KMS-11 (cell line): ENCODE results near the gene FHIT.

Experiments
- H2AFZ ChIP-seq: fragments of 200-600 bp; sonication (generic); 2 replicates; pipeline ENCODE4 v1.6.1; 2016; ENCODE audit warnings: antibody characterized with exemption, mixed run types, low read depth
- H3K27ac ChIP-seq: fragments of 200-600 bp; sonication (generic); 2 replicates; pipeline ENCODE4 v1.6.1; 2016; ENCODE audit warnings: mild to moderate bottlenecking, mixed run types
- H3K27me3 ChIP-seq: fragments of 200-600 bp; sonication (generic); 2 replicates; pipeline ENCODE4 v1.6.1; 2017; ENCODE audit warnings: mild to moderate bottlenecking, low read depth, mixed run types, moderate library complexity; ENCODE audit not compliant: insufficient read depth
- H3K36me3 ChIP-seq: fragments of 200-600 bp; sonication (generic); 2 replicates; pipeline ENCODE4 v1.6.1; 2017; ENCODE audit warnings: mild to moderate bottlenecking, mixed run types; ENCODE audit not compliant: insufficient read depth
- H3K4me1 ChIP-seq: fragments of 200-600 bp; sonication (generic); 2 replicates; pipeline ENCODE4 v1.6.1; 2016; ENCODE audit warnings: mild to moderate bottlenecking, low read depth, mixed run types; ENCODE audit not compliant: poor library complexity, severe bottlenecking
- H3K4me2 ChIP-seq: fragments of 200-600 bp; sonication (generic); 2 replicates; pipeline ENCODE4 v1.7.0; 2016; ENCODE audit warnings: mild to moderate bottlenecking, mixed run types
- H3K4me3 ChIP-seq: fragments of 200-600 bp; sonication (generic); IDR thresholded peaks from 2 replicates; pipeline ENCODE4 v1.6.1; 2017; ENCODE audit warnings: low read depth, low read length, mixed read lengths; ENCODE audit not compliant: insufficient read depth
- H3K79me2 ChIP-seq: fragments of 200-600 bp; sonication (generic); 2 replicates; pipeline ENCODE4 v1.6.1; 2016; ENCODE audit warnings: low read depth, mixed run types; ENCODE audit not compliant: insufficient read depth
- H3K9ac ChIP-seq: fragments of 200-600 bp; sonication (generic); 2 replicates; pipeline ENCODE4 v1.6.1; 2016; ENCODE audit warnings: mild to moderate bottlenecking, mixed run types
- H4K20me1 ChIP-seq: fragments of 200-600 bp; sonication (generic); 2 replicates; pipeline ENCODE4 v1.6.1; 2016; ENCODE audit warnings: mild to moderate bottlenecking, mixed run types; ENCODE audit not compliant: insufficient read depth
- TF ChIP-seq, protein P1 (sequence below): fragments of 200-600 bp; sonication (generic); conservative IDR thresholded peaks from 2 replicates; pipeline ENCODE4 v1.6.1; 2017; ENCODE audit warnings: low read depth, mild to moderate bottlenecking, antibody characterized with exemption, low read length, moderate library complexity, mixed read lengths

Gene FHIT

GRCh38 chr3:60767536-60767935 lies 483.7 kb downstream of the FHIT start:
- TF ChIP-seq, protein P1, sequence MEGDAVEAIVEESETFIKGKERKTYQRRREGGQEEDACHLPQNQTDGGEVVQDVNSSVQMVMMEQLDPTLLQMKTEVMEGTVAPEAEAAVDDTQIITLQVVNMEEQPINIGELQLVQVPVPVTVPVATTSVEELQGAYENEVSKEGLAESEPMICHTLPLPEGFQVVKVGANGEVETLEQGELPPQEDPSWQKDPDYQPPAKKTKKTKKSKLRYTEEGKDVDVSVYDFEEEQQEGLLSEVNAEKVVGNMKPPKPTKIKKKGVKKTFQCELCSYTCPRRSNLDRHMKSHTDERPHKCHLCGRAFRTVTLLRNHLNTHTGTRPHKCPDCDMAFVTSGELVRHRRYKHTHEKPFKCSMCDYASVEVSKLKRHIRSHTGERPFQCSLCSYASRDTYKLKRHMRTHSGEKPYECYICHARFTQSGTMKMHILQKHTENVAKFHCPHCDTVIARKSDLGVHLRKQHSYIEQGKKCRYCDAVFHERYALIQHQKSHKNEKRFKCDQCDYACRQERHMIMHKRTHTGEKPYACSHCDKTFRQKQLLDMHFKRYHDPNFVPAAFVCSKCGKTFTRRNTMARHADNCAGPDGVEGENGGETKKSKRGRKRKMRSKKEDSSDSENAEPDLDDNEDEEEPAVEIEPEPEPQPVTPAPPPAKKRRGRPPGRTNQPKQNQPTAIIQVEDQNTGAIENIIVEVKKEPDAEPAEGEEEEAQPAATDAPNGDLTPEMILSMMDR, result no peak
- H3K4me1 ChIP-seq, result no peaks in the 10 kb centered on the region

DNA sequence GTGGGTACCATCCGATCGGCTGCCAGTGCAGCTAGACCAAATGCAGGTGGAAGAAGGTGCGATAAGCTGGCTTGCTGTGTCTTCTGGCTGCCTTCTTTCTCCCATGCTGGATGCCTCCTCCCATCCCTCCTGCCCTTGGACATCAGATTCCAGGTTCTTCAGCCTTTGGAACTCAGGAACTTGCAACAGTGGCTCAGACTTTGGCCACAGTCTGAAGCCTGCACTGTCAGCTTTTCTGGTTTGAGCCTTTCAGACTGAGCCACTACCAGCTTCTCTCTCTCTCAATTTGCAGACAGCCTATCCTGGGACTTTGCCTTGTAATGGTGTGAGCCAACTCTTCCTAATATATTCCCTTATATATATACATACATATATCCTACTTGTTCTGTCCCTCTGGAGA lies 485.5 kb downstream of the FHIT start:
- TF ChIP-seq, protein P1, result no peak
- Histone ChIP-seq H3K36me3 (no peaks in the 10 kb centered on the region), H3K4me2 (no peak overlapping the region), H4K20me1 (no peaks in the 10 kb centered on the region), H3K79me2 (no peaks in the 10 kb centered on the region), H3K9ac (no peak overlapping the region), H3K4me3 (no peak overlapping the region), H3K27me3 (no peaks in the 10 kb centered on the region), H2AFZ (no peak overlapping the region), H3K4me1 (no peaks in the 10 kb centered on the region), H3K27ac (no peak overlapping the region)

More at GRCh38 chr3:60767536-60767935, 483.7 kb downstream of the FHIT start:
- Histone ChIP-seq H3K9ac (no peak overlapping the region), H3K27ac (no peak overlapping the region), H3K27me3 (no peaks in the 10 kb centered on the region), H3K36me3 (no peaks in the 10 kb centered on the region), H2AFZ (no peak overlapping the region), H4K20me1 (no peaks in the 10 kb centered on the region), H3K4me3 (no peak overlapping the region), H3K79me2 (no peaks in the 10 kb centered on the region), H3K4me2 (no peak overlapping the region)

DNA sequence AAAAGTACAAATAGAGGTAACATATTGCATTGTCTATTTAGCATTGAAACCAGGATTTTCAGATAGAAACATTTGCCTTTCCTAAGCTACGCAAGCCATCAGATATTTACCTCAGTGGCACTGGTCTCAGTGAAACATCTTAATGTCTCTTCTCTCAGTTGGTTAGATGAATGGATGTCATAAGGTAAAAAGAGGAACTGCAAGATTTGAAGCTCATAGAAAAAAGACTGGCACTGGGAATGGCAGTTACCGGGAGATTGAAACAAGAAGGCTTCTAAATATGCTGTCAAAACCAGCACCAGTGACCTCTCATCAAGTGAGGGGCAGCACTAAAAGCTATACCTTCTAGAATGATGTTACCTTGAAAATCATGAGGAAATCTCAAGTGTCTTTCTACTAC lies 486.4 kb downstream of the FHIT start:
- Histone ChIP-seq H3K4me2 (no peak overlapping the region), H3K79me2 (no peaks in the 10 kb centered on the region), H3K9ac (no peak overlapping the region), H3K27ac (no peak overlapping the region), H3K4me1 (no peaks in the 10 kb centered on the region), H4K20me1 (no peaks in the 10 kb centered on the region), H3K4me3 (no peak overlapping the region), H3K27me3 (no peaks in the 10 kb centered on the region), H2AFZ (no peak overlapping the region), H3K36me3 (no peaks in the 10 kb centered on the region)
- TF ChIP-seq, protein P1, result no peak

GRCh38 chr3:60760145-60760544 lies 491.1 kb downstream of the FHIT start:
- Histone ChIP-seq H3K27me3 (no peaks in the 10 kb centered on the region), H3K4me3 (no peak overlapping the region), H3K4me1 (no peaks in the 10 kb centered on the region), H2AFZ (no peak overlapping the region), H3K4me2 (no peak overlapping the region), H3K36me3 (no peaks in the 10 kb centered on the region), H3K9ac (no peak overlapping the region), H3K79me2 (no peaks in the 10 kb centered on the region), H4K20me1 (no peaks in the 10 kb centered on the region), H3K27ac (no peak overlapping the region)
- TF ChIP-seq, protein P1, result no peak
